PFSK-1 (cell line): ENCODE data around the gene NAPG.

Experiments used
- FOXP2 ChIP-seq: optimal IDR thresholded peaks from 2 replicates; pipeline ENCODE3; 2011; ENCODE audit warnings: borderline replicate concordance, control low read depth, inconsistent platforms; ENCODE audit not compliant: insufficient read depth; ENCODE audit errors: extremely low read length, extremely low read depth
- POLR2AphosphoS5 ChIP-seq: IDR thresholded peaks from 2 replicates; pipeline ENCODE4 v1.6.1; 2012; ENCODE audit warnings: low read depth, mild to moderate bottlenecking, control low read depth, low read length, moderate library complexity
- SIN3A ChIP-seq: IDR thresholded peaks from 2 replicates; pipeline ENCODE4 v1.6.1; 2012; ENCODE audit warnings: mild to moderate bottlenecking, low read length, moderate library complexity, borderline replicate concordance; ENCODE audit not compliant: insufficient read depth
- TAF1 ChIP-seq: IDR thresholded peaks from 2 replicates; pipeline ENCODE4 v1.6.1; 2012; ENCODE audit warnings: low read length, control low read depth, borderline replicate concordance; ENCODE audit not compliant: insufficient read depth
- TF ChIP-seq, protein P1 (sequence below), 2 experiments: IDR thresholded peaks; 2 replicates each; pipeline versions ENCODE4 v1.6.1 to v1.8.0; 2011 to 2012; ENCODE audit warnings: low read depth in 2 of 2, low read length in 2 of 2, control low read depth in 1 of 2, inconsistent platforms in 1 of 2, mild to moderate bottlenecking in 1 of 2, moderate library complexity in 1 of 2; ENCODE audit not compliant: insufficient read depth in 1 of 2

Gene NAPG

DNA sequence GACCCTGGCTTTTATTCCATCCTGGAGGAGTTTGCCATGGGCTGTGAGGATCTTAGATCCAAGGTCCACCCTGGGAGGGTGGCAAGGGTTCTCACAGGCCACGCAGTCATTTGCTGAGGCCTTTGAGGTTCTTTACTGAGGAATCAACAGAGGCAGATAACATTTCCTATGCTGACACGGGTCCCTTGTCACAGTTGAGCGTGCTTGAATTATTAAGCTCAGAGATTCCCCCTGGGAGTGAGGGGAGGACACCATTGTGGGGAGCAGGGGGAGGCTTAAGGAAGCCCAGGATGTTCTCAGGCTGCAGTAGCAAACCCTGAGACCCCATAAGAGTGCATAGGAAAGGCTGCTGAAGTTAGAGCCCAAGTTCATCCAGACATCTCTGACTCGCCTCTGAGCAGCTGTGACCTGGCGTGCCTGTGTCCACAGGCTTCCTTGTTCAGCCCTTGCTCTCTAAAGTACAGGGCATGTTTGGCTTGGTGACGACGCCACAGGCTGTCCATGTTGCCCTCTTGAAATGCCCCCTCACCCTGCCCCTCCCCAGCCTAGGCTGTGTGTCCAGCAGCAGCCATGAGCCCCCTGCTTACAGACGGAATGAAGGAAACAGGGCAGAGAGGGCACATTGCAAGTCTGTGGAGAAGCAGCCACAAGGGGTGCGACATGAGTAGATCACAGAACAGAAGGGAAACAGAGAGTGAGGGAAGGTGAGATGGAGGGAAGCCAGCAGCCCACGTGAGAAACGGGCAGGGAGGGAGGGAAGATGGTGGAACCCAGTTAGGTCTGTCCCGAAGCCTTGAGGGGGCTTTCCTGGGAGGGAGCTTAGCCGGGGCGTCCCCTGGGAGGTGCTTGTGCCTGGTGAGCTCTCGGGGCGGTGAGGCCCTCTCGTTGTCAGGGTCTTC lies 34.0 kb downstream of the NAPG start:
- TF ChIP-seq TAF1 (no peak), POLR2AphosphoS5 (no peak), SIN3A (no peak), FOXP2 (no peak)
- TF ChIP-seq, protein P1, sequence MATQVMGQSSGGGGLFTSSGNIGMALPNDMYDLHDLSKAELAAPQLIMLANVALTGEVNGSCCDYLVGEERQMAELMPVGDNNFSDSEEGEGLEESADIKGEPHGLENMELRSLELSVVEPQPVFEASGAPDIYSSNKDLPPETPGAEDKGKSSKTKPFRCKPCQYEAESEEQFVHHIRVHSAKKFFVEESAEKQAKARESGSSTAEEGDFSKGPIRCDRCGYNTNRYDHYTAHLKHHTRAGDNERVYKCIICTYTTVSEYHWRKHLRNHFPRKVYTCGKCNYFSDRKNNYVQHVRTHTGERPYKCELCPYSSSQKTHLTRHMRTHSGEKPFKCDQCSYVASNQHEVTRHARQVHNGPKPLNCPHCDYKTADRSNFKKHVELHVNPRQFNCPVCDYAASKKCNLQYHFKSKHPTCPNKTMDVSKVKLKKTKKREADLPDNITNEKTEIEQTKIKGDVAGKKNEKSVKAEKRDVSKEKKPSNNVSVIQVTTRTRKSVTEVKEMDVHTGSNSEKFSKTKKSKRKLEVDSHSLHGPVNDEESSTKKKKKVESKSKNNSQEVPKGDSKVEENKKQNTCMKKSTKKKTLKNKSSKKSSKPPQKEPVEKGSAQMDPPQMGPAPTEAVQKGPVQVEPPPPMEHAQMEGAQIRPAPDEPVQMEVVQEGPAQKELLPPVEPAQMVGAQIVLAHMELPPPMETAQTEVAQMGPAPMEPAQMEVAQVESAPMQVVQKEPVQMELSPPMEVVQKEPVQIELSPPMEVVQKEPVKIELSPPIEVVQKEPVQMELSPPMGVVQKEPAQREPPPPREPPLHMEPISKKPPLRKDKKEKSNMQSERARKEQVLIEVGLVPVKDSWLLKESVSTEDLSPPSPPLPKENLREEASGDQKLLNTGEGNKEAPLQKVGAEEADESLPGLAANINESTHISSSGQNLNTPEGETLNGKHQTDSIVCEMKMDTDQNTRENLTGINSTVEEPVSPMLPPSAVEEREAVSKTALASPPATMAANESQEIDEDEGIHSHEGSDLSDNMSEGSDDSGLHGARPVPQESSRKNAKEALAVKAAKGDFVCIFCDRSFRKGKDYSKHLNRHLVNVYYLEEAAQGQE (IDR thresholded peaks at IDR 0.05; ENCODE audit: insufficient read depth in 1 of 2, low read depth in 2 of 2, low read length in 2 of 2) = no peak

DNA sequence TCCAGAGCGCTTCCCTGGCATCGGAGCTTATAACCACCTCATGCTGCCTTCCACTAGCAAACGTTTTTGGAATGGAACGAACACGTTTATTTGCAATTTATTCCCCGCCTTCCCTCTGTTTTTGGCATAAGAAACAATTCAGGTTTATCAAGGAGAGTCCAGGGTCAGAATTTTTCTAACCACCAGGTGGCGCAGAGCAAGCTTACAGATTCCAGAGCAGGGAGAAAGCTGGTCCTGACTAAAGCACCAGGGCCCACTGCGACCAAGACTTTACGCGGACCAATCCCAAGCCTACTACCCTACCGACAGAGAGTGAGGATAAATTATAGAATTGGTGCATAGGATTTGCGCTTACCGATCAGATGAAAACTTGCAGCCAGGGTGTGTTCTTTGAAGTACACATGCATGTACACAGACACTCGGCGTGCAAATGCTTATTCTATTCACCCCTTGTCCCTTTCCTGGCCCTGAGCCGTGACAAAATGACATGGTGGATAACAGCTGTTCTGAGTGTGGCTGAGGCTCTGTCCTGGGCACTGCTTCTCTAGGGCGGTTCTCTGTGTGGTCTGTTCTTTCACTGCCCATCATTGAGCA lies 34.7 kb downstream of the NAPG start:
- TF ChIP-seq SIN3A (no peak), TAF1 (no peak)
- TF ChIP-seq, protein P1 (IDR thresholded peaks at IDR 0.05; ENCODE audit: insufficient read depth in 1 of 2, low read depth in 2 of 2, low read length in 2 of 2) = no peak

DNA sequence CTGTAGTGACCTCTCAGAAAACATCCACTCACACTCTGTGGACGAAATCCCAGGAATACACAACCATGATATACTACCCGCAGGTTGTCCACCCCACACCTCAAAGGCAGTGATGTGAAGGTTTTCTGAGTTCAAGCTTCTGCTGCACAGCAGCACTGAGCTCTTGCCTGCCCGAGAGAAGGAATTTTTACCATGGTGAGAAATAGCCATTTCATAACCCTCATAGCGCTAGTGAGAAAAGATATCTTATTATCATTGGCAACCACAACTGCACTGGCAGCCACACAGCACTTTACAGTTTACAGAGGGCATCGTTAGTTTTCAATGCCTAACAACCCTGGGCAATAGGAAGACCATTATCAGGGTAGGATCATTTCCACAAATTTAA lies 36.9 kb downstream of the NAPG start:
- no peak for TF ChIP-seq SIN3A
- TF ChIP-seq FOXP2 = no peak
- TF ChIP-seq, protein P1 (IDR thresholded peaks at IDR 0.05; ENCODE audit: insufficient read depth in 1 of 2, low read depth in 2 of 2, low read length in 2 of 2) = no peak

DNA sequence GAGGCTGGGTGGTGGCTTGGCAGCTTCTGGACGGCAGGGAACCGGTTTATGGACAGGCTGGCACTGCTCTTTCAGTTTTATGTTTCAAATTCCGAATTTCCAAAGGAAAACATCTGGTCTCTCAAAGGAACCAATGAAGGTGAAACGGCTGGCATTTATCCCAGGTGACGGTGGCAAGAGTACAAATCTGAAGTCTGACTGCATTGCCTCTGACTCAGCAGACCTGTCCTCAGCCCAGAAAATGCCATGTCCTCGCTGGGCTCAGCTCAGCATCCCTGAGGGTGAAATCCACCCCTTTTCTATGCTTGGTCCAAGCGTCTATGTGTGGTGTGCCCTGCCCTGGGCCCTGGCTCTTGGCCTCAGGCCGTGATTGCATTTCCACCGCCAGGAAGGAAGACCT lies 38.1 kb downstream of the NAPG start:
- TF ChIP-seq TAF1 = no peak
- no peak for TF ChIP-seq FOXP2
- TF ChIP-seq SIN3A = no peak
- TF ChIP-seq, protein P1 (IDR thresholded peaks at IDR 0.05; ENCODE audit: insufficient read depth in 1 of 2, low read depth in 2 of 2, low read length in 2 of 2) = no peak
- no peak for TF ChIP-seq POLR2AphosphoS5
